Fibroblast of lung (primary cell): ENCODE measurements around the gene ZNF486. TPM values are rescaled to one million over a fixed set of nuclear protein-coding genes. Genes with fewer than 3 reads are reported as not detected.
"Not testable (repeated sequence)": the region's sequence is repeated elsewhere in the genome, so short reads cannot be mapped to it uniquely, and the experiment has no call there.

Source experiments
- DNase-seq, 2 donors: peaks; one replicate each; pipeline versions ENCODE4 v3.0.0 to v3.0.0-alpha.2; 2010; ENCODE audit warnings: low read depth in 2 of 2
- H2AFZ ChIP-seq: 2 replicates; pipeline ENCODE4 v1.5.1; 2012; ENCODE audit warnings: low read length, control low read depth, inconsistent platforms
- H3K27ac ChIP-seq: 2 replicates; pipeline ENCODE4 v1.5.1; 2011; ENCODE audit warnings: low read length, control low read depth; ENCODE audit not compliant: insufficient read depth
- H3K27me3 ChIP-seq: 2 replicates; pipeline ENCODE4 v1.5.1; 2011; ENCODE audit warnings: mild to moderate bottlenecking, low read length; ENCODE audit not compliant: control insufficient read depth, insufficient read depth
- H3K36me3 ChIP-seq: 2 replicates; pipeline ENCODE4 v1.5.1; 2011; ENCODE audit warnings: low read length; ENCODE audit not compliant: control insufficient read depth, insufficient read depth
- H3K4me1 ChIP-seq: 2 replicates; pipeline ENCODE4 v1.5.1; 2011; ENCODE audit warnings: low read length; ENCODE audit not compliant: control insufficient read depth, insufficient read depth; ENCODE audit errors: extremely low read depth
- H3K4me2 ChIP-seq: 2 replicates; pipeline ENCODE4 v1.5.1; 2011; ENCODE audit warnings: low read length, control low read depth; ENCODE audit not compliant: insufficient read depth; ENCODE audit errors: extremely low read depth
- H3K4me3 ChIP-seq, 4 experiments: fragments of 200-600 bp in 1 of 4; sonication (generic) in 1 of 4; replicated peaks in 1 of 4; 2 replicates each; pipeline ENCODE4 v1.5.1; 2011 to 2016; ENCODE audit warnings: low read length in 4 of 4, low read depth in 3 of 4, mild to moderate bottlenecking in 3 of 4, control low read depth in 2 of 4, inconsistent platforms in 1 of 4, mixed read lengths in 1 of 4; ENCODE audit not compliant: insufficient read depth in 1 of 4; ENCODE audit errors: control extremely low read depth in 1 of 4
- H3K79me2 ChIP-seq: 2 replicates; pipeline ENCODE4 v1.5.1; 2012; ENCODE audit warnings: mild to moderate bottlenecking, low read length, inconsistent platforms; ENCODE audit not compliant: control insufficient read depth, insufficient read depth
- H3K9ac ChIP-seq: 2 replicates; pipeline ENCODE4 v1.5.1; 2011; ENCODE audit warnings: mild to moderate bottlenecking, low read length, control low read depth; ENCODE audit not compliant: insufficient read depth
- H3K9me3 ChIP-seq: 2 replicates; pipeline ENCODE4 v1.5.1; 2012; ENCODE audit warnings: low read depth, low read length; ENCODE audit not compliant: control insufficient read depth, insufficient read depth
- H4K20me1 ChIP-seq: 2 replicates; pipeline ENCODE4 v1.5.1; 2011; ENCODE audit warnings: low read length; ENCODE audit not compliant: control insufficient read depth, insufficient read depth; ENCODE audit errors: extremely low read depth
- EZH2 ChIP-seq: IDR thresholded peaks from 2 replicates; pipeline ENCODE4 v1.5.1; 2012; ENCODE audit warnings: low read length, control low read depth, mild to moderate bottlenecking; ENCODE audit errors: missing control alignments
- polyA plus RNA-seq, 2 donors: library from polyadenylated mRNA; depleted of rRNA in 1 of 2; stranded (reverse) in 1 of 2; unstranded in 1 of 2; fragments of >200 nt; gene quantifications; 2 replicates each; pipeline ENCODE4 v1.2.1, GENCODE V29; 2011 to 2012; ENCODE audit warnings: missing spikeins in 1 of 2
- total RNA-seq: library from RNA; depleted of rRNA; stranded (reverse); fragments of >200 nt; gene quantifications from 2 replicates; pipeline ENCODE4 v1.2.1, GENCODE V29; 2014
- TF ChIP-seq, protein P1 (sequence below), 2 donors: IDR thresholded peaks in 1 of 2; conservative IDR thresholded peaks in 1 of 2; 1 replicate in 1 of 2; 2 replicates in 1 of 2; pipeline ENCODE4 v1.5.1; 2011 to 2012; ENCODE audit warnings: low read length in 2 of 2, control low read depth in 1 of 2, inconsistent platforms in 1 of 2, low read depth in 1 of 2, mild to moderate bottlenecking in 1 of 2

The ZNF486 gene
- total and polyA plus RNA-seq, 2 donors (not counting 1 experiment from before 2014, with no cell fraction given): 4.0 to 4.6 TPM

DNA sequence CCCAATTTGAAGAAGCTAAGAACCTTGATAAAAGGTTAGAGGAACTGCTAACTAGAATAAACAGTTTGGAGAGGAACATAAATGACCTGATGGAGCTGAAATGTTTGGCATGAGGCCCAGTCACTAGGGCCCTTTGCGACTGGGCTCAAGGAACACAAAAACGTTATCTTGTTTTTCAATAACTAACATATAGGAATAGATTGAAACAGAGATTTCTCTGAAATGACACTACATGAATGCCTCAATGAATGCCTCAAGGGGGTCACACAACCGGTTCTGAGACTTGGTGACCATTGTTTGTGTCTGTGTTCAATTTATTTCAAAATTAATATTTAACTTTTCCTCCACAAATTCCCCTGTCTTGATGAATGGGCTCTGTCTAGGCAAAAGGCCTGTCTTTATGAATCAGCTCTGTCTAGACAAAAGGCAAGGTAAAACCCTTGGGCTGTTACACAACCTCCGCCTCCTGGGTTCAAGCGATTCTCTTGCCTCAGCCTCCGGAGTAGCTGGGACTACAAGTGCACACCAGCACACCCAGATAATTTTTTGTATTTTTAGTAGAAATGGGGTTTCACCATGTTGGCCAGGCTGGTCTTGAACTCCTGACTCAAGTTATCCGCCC, 932 bp upstream of the ZNF486 start:
- H4K20me1 ChIP-seq: no peaks in the 10 kb centered on the region
- peaks cover 2% of the 10 kb centered on the region for H3K79me2 ChIP-seq
- H3K4me3 ChIP-seq: no peak overlapping the region
- no peaks in the 10 kb centered on the region for H3K9me3 ChIP-seq
- no peaks in the 10 kb centered on the region for H3K36me3 ChIP-seq
- H3K4me1 ChIP-seq: no peaks in the 10 kb centered on the region
- DNase-seq: no peak
- H3K9ac ChIP-seq: no peak overlapping the region
- no peak overlapping the region for H2AFZ ChIP-seq
- no peak overlapping the region for H3K27ac ChIP-seq
- H3K4me2 ChIP-seq: no peak overlapping the region
- no peak for TF ChIP-seq EZH2
- TF ChIP-seq, protein P1, sequence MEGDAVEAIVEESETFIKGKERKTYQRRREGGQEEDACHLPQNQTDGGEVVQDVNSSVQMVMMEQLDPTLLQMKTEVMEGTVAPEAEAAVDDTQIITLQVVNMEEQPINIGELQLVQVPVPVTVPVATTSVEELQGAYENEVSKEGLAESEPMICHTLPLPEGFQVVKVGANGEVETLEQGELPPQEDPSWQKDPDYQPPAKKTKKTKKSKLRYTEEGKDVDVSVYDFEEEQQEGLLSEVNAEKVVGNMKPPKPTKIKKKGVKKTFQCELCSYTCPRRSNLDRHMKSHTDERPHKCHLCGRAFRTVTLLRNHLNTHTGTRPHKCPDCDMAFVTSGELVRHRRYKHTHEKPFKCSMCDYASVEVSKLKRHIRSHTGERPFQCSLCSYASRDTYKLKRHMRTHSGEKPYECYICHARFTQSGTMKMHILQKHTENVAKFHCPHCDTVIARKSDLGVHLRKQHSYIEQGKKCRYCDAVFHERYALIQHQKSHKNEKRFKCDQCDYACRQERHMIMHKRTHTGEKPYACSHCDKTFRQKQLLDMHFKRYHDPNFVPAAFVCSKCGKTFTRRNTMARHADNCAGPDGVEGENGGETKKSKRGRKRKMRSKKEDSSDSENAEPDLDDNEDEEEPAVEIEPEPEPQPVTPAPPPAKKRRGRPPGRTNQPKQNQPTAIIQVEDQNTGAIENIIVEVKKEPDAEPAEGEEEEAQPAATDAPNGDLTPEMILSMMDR (conservative IDR thresholded peaks at IDR 0.05 in 1 of 2, IDR thresholded peaks at IDR 0.05 in 1 of 2; ENCODE audit: low read depth in 1 of 2, low read length in 2 of 2): no peak
- H3K27me3 ChIP-seq: no peaks in the 10 kb centered on the region

DNA sequence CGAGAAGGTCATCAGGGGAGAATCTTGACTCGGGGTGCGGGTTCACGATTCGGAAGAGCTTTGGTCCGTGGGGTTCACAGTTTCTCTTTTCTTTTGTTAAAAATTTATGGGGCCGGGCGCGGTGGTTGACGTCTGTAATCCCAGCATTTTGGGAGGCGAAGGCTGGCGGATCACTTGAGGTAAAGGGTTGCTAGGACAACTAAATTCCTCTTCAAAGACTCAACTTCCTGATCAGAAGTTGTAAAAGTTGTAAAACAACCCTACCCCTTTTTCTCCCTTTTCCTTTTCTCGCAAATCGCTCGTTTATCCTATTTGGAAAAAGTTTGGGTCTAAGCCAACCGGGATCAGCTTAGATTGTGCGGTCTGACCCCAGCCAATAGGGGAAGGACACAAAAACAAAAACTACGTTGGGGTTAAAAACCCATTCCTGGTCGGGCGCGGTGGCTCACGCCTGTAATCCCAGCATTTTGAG, 673 bp downstream of the ZNF486 start:
- Histone ChIP-seq H4K20me1 (no peaks in the 10 kb centered on the region), H3K4me1 (no peaks in the 10 kb centered on the region), H3K27me3 (no peaks in the 10 kb centered on the region), H3K79me2 (peaks cover 2% of the 10 kb centered on the region), H3K4me2 (peak overlapping the region; percentile 80), H3K27ac (peak overlapping the region; percentile 80), H2AFZ (peak overlapping the region; percentile 96), H3K4me3 (peak overlapping the region; percentile 81 to 93 (median 88)), H3K9me3 (no peaks in the 10 kb centered on the region), H3K9ac (peak overlapping the region; percentile 73), H3K36me3 (peaks cover 2% of the 10 kb centered on the region)
- DNase-seq: peak; percentile 45 to 73
- TF ChIP-seq EZH2: no peak
- TF ChIP-seq, protein P1 (conservative IDR thresholded peaks at IDR 0.05 in 1 of 2, IDR thresholded peaks at IDR 0.05 in 1 of 2; ENCODE audit: low read depth in 1 of 2, low read length in 2 of 2): no peak

DNA sequence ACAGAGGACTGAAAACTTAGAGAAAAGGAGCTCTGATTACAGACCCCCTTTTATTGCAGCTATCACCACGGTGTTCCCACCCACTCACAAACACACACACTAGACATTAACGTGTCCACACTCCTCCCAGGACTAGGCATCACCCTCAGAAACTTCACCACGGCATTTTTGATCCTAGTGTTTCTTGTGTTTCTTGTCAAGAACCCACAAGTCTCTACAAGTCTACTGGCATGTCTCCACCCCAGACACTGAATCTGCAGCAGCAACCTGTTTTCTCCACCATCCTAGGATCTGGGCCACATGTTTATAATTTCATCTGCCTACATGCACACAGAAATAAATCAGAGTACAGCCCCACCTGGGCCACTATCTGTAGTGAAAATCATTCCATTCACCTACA, 4.3 kb downstream of the ZNF486 start:
- no peak for DNase-seq
- no peak overlapping the region for H3K9ac ChIP-seq
- H4K20me1 ChIP-seq: no peaks in the 10 kb centered on the region
- H3K4me1 ChIP-seq: no peaks in the 10 kb centered on the region
- H3K36me3 ChIP-seq: peaks cover 2% of the 10 kb centered on the region
- H3K27me3 ChIP-seq: no peaks in the 10 kb centered on the region
- TF ChIP-seq EZH2: no peak
- TF ChIP-seq, protein P1 (conservative IDR thresholded peaks at IDR 0.05 in 1 of 2, IDR thresholded peaks at IDR 0.05 in 1 of 2; ENCODE audit: low read depth in 1 of 2, low read length in 2 of 2): no peak
- H3K4me3 ChIP-seq: no peak overlapping the region
- no peak overlapping the region for H3K4me2 ChIP-seq
- H2AFZ ChIP-seq: no peak overlapping the region
- H3K27ac ChIP-seq: no peak overlapping the region
- no peaks in the 10 kb centered on the region for H3K9me3 ChIP-seq
- peaks cover 2% of the 10 kb centered on the region for H3K79me2 ChIP-seq

DNA sequence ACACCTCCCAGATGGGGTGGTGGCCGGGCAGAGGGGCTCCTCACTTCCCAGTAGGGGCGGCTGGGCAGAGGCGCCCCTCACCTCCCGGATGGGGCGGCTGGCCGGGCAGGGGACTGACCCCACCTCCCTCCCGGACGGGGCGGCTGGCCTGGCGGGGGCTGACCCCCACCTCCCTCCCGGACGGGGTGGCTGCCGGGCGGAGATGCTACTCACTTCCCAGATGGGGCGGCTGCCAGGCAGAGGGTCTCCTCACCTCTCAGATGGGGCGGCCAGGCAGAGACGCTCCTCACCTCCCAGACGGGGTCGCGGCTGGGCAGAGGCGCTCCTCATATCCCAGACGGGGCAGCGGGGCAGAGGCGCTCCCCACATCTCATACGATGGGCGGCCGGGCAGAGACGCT, 8.8 kb downstream of the ZNF486 start:
- H4K20me1 ChIP-seq, H3K4me3 ChIP-seq, DNase-seq, H2AFZ ChIP-seq, H3K9me3 ChIP-seq, H3K4me1 ChIP-seq, H3K27ac ChIP-seq, H3K9ac ChIP-seq, H3K27me3 ChIP-seq, H3K36me3 ChIP-seq, H3K4me2 ChIP-seq, H3K79me2 ChIP-seq: not testable (repeated sequence)

DNA sequence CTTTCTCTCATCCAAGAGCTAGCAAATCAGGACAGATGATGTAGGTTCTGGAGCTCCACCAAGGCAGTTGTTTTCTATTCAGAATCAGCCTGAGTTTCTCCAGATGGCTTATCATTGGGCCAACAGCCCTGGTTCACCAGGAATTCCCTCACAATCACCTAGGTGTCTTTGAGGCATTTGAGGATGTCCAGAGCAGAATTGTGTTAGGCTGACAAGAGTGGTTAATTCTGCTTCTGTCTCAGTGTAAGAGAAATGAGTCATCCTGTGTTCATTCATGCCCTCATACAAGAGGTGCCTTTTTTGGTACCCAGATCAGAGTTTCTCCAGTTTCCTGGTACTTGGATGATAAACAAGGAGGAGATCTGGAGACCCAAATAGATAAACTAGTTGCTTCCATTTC, 12.9 kb downstream of the ZNF486 start:
- H4K20me1 ChIP-seq, H3K79me2 ChIP-seq, H3K27ac ChIP-seq, H2AFZ ChIP-seq, H3K9me3 ChIP-seq, H3K9ac ChIP-seq, H3K4me1 ChIP-seq, H3K27me3 ChIP-seq, H3K36me3 ChIP-seq, H3K4me3 ChIP-seq, H3K4me2 ChIP-seq: not testable (repeated sequence)
- peak in 1 of 2 donors; percentile 7 for DNase-seq
